Activated CD8-positive, alpha-beta memory T cell treated with anti-CD3 and anti-CD28 coated beads for 36 hours (primary cell): ENCODE results near the gene NGB. TPM values are rescaled to one million over a fixed set of nuclear protein-coding genes. Genes with fewer than 3 reads are reported as not detected.

Experiments used
- CTCF ChIA-PET: fragments of 350-600 bp; sonication (Branson Sonifier 250); formaldehyde crosslinking; loops from one replicate; lab custom pipeline; 2021; ENCODE audit warnings: antibody characterized with exemption; lab: Charles Lee
- POLR2A ChIA-PET: fragments of 350-600 bp; sonication (Branson Sonifier 250); formaldehyde crosslinking; loops from one replicate; lab custom pipeline; 2021; ENCODE audit warnings: antibody characterized with exemption; lab: Charles Lee
- total RNA-seq, 2 experiments: library from RNA; stranded (reverse); gene quantifications; one replicate each; pipeline ENCODE4 v1.2.3, GENCODE V29; 2021

The NGB gene
- total RNA-seq, 2 experiments from 2014 or later: not detected

GRCh38 chr14:77246784-77247183 is 24.2 kb downstream of the NGB start:
- ChIA-PET POLR2A (no interaction called here), CTCF (no interaction called here)

GRCh38 chr14:77245820-77246219 is 25.2 kb downstream of the NGB start:
- ChIA-PET CTCF (no interaction called here), POLR2A (no interaction called here)

- CTCF ChIA-PET: no interaction called here
- POLR2A ChIA-PET: no interaction called here
Measured at GRCh38 chr14:77243853-77244252, 27.2 kb downstream of the NGB start.

DNA sequence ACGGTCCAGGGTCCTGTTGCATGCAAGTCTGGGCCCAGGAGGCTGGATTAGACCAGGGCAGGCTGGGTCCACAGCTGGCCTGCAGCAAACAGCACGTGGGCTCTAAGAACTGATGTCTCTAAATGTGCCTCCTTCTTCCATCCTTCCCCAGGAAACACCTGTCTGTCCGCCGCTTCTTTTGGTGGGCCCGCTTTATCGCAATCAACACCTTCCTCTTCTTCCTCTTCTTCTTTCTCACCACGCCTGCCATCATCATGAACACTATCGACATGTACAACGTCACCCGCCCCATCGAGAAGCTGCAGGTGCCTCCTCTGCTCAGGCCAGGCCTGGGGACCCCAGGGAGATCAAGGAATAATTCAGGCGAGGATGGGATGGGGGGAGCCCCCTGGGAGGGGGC is 28.3 kb downstream of the NGB start:
- ChIA-PET POLR2A (no interaction called here), CTCF (no interaction called here)

DNA sequence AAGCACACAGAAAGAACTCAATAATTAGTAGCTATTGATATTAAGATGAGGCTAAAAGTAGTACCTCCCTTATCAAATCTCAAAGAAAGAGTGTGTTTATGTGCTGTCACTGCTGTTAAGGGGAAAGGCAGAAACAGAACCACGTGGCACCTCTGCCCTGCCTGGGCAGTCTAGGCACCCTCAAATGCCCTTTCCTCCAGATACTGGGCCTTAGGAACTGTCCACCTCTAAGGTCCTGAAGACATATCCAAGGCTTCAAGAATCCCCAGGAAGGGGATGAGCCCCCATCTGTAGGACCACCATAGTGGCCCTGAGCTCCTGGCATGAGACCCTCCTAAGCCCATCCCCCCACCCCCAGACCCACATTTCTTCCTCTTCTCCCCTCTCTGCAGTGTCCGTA is 29.1 kb downstream of the NGB start:
- ChIA-PET POLR2A (no interaction called here), CTCF (no interaction called here)

DNA sequence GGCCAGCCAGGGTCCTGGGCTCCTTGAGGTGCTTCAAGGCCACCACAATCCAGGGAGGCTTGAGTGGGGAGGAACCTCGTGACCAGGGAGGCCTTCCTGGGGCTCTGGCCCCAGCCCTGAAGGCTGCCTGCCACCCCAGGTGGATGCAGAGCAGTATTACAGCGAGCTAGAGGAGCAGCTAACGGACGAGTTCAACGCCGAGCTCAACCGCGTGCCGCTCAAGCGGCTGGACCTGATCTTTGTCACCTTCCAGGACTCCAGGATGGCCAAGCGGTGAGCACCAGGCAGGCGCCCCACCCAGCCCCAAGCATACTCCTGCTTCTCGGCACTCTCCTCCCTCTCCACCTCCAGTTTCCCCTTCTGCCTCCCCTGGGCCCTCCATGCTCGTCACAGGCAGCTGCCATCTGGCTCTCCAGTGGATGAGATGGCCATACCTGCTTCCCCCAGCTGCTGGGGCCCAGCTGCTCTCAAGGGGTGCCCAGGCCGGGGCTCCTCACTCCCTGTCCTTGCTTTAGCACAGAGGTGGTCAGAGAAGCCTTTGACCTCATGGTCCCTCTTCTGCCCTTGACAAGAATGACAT is 30.6 kb downstream of the NGB start:
- CTCF ChIA-PET: interaction anchor here (0.7 kb wide), 1 partner anchor 77 kb away, joined by 3 read pairs; no protein-coding TSS in a partner anchor
- POLR2A ChIA-PET: interaction anchor here (0.7 kb wide), 1 partner anchor 142 kb away, joined by 7 read pairs; no protein-coding TSS in a partner anchor

DNA sequence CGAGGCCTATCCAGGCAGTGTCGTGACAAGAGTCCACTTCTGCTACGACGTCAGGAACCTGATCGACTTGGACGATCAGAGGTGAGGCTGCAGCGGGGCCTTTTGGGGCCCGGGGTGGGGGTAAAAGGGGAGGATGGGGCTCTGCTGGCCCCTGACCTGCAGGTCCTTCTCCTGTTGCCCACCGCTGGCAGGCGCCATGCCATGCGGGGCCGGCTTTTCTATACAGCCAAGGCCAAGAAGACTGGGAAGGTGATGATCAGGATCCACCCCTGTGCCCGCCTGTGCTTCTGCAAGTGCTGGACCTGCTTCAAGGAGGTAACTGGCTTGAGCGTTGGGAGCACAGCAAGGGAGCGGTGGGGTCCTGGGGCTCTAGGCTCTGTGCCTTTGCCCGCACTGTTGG is 31.6 kb downstream of the NGB start:
- POLR2A ChIA-PET: no interaction called here
- CTCF ChIA-PET: no interaction called here

- ChIA-PET POLR2A (no interaction called here), CTCF (interaction anchor here (0.8 kb wide), 1 partner anchor 89 kb away, joined by 3 read pairs; no protein-coding TSS in a partner anchor)
Measured at GRCh38 chr14:77238996-77239395, 32.0 kb downstream of the NGB start.

DNA sequence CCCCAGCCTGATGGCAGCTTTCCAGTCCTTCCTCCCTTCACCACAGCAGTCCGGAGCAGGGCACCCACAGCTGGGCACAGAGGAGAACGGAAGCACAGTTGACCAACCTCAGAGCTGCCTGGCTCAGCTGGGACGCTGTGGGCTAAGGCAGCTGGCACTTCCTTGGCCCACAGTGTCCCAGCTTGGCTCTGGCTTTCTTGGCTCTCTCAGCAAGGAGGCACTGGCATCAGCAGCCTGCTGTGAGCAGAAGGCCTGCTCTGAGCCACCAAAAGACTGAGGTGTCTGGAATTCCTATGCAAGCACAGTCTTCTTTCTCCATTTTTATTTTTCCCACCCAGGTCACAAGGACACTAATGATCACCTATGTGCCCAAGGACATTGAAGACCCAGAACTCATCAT is 32.6 kb downstream of the NGB start:
- ChIA-PET POLR2A (no interaction called here), CTCF (interaction anchor here (0.8 kb wide), 1 partner anchor 88 kb away, joined by 3 read pairs; no protein-coding TSS in a partner anchor)

- ChIA-PET POLR2A (no interaction called here), CTCF (no interaction called here)
Measured at GRCh38 chr14:77236814-77237213, 34.2 kb downstream of the NGB start.

GRCh38 chr14:77231721-77232120 is 39.3 kb downstream of the NGB start:
- POLR2A ChIA-PET: no interaction called here
- CTCF ChIA-PET: no interaction called here

DNA sequence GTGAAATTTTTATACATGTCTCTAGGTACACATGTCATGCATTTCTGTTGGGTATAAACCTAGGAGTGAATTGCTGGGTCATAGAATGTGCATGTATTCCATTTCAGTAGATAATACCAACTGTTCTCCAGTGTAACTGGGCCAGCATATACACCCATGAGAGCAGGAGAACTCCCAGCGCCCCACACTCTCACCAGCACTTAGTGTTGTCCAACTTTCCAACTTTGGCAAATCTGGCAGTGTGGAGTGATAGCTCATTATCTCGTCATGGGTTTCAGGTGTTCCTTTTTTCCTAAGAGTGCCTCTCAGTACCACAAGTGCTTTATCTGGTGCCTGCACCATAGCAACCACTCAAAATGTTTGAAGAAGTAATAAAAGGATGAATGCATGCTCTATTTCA is 40.1 kb downstream of the NGB start:
- ChIA-PET CTCF (no interaction called here), POLR2A (no interaction called here)

GRCh38 chr14:77228056-77228455 is 43.0 kb downstream of the NGB start:
- CTCF ChIA-PET: no interaction called here
- POLR2A ChIA-PET: no interaction called here

GRCh38 chr14:77225892-77226557 is 45.0 kb downstream of the NGB start:
- ChIA-PET CTCF (no interaction called here), POLR2A (no interaction called here)

- POLR2A ChIA-PET: no interaction called here
- CTCF ChIA-PET: no interaction called here
Measured at GRCh38 chr14:77225254-77225653, 45.8 kb downstream of the NGB start.

DNA sequence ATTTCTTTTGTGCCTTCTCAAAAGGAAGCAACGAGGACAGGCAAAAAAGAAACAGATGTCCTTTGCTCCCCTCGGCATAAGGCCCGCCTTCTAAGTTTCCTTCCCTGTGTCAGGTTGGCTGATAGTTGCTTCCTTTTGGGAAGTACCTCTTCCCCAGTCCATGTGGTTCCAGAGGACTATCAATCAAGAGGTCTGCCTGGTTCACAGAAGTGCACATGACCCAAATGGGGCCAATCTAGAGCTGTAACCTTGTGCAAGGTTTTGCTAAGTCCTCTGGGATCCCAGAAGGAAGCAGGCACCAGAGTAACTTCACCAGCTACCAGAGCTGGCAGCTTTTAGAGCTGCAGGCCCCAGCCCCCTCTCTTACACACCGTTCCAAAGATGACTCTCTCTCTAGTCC is 46.8 kb downstream of the NGB start:
- ChIA-PET CTCF (no interaction called here), POLR2A (no interaction called here)

- ChIA-PET POLR2A (no interaction called here), CTCF (no interaction called here)
Measured at GRCh38 chr14:77222546-77223225, 48.3 kb downstream of the NGB start.

DNA sequence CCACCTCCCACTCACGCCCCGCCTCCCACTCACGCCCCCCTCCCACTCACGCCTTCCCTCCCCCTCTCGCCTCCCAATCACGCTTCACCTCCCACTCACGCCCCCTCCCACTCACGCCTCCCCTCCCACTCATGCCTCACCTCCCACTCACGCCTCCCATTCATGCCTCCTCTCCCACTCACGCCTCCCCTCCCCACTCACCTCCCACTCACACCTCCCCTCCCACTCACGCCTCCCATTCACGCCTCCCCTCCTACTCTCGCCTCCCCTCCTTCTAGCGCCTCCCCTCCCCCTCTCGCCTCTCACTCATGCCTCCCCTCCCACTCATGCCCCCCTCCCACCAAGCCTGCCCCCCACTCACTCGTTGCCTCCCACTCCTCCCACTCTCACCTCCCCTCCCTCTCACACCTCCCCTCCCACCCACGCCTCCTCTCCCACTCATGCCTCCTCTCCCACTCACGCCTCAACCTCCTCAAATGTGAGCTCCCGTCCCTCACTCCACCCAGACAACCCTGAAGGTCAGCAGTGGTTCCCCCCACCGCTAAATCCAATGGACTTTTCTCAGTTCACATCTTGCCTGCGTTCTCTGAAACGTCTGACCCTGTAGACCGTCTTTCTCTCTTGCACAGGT is 49.6 kb downstream of the NGB start:
- POLR2A ChIA-PET: no interaction called here

GRCh38 chr14:77220246-77221017 is 50.6 kb downstream of the NGB start:
- CTCF ChIA-PET: no interaction called here
- POLR2A ChIA-PET: no interaction called here

More for the DNA sequence above, 49.6 kb downstream of the NGB start:
- CTCF ChIA-PET: no interaction called here

GRCh38 chr14:77219591-77219990 is 51.4 kb downstream of the NGB start:
- POLR2A ChIA-PET: no interaction called here
- CTCF ChIA-PET: no interaction called here
